HG03095 (cell line): ENCODE measurements around the gene CRNN.

Experiments used
- ATAC-seq: cut with Tn5 transposase; IDR thresholded peaks from one replicate; pipeline ENCODE4 v1.9.1; 2021; ENCODE audit warnings: moderate library complexity; ENCODE audit not compliant: unreplicated experiment

The CRNN gene

GRCh38 chr1:152426731-152427130 lies 12.7 kb upstream of the CRNN start:
- no peak for ATAC-seq

- no peak for ATAC-seq
Observed at GRCh38 chr1:152419917-152420316, 5.9 kb upstream of the CRNN start.

- ATAC-seq: no peak
Observed at GRCh38 chr1:152415454-152416227, 1.6 kb upstream of the CRNN start.

- ATAC-seq: no peak
Observed at GRCh38 chr1:152412756-152413155, 1.3 kb downstream of the CRNN start.

- no peak for ATAC-seq
Observed at GRCh38 chr1:152411134-152411533, 2.9 kb downstream of the CRNN start.

GRCh38 chr1:152410599-152410998 lies 3.5 kb downstream of the CRNN start:
- ATAC-seq: no peak

- ATAC-seq: no peak
Observed at GRCh38 chr1:152410028-152410427, 4.0 kb downstream of the CRNN start.

GRCh38 chr1:152408664-152409063 lies 5.4 kb downstream of the CRNN start:
- ATAC-seq: no peak

GRCh38 chr1:152398812-152399698 lies 15.0 kb downstream of the CRNN start:
- ATAC-seq: no peak

- ATAC-seq: no peak
Observed at GRCh38 chr1:152397474-152397873, 16.6 kb downstream of the CRNN start.

GRCh38 chr1:152394151-152394550 lies 19.9 kb downstream of the CRNN start:
- no peak for ATAC-seq

- no peak for ATAC-seq
Observed at GRCh38 chr1:152392909-152393308, 21.2 kb downstream of the CRNN start.

GRCh38 chr1:152388889-152389288 lies 25.2 kb downstream of the CRNN start:
- ATAC-seq: no peak

- ATAC-seq: no peak
Observed at GRCh38 chr1:152386940-152387339, 27.1 kb downstream of the CRNN start.

GRCh38 chr1:152380932-152381331 lies 33.1 kb downstream of the CRNN start:
- ATAC-seq: no peak

- no peak for ATAC-seq
Observed at GRCh38 chr1:152374451-152374850, 39.6 kb downstream of the CRNN start.

- no peak for ATAC-seq
Observed at GRCh38 chr1:152372672-152373071, 41.4 kb downstream of the CRNN start.

- ATAC-seq: no peak
Observed at GRCh38 chr1:152367436-152367835, 46.6 kb downstream of the CRNN start.

GRCh38 chr1:152359906-152360305 lies 54.2 kb downstream of the CRNN start, which contains the start of gene FLG2:
Gene FLG2, minus strand, starts transcription at chr1:152360006. Its CDS starts 1,122 bp downstream, at chr1:152358884.
- ATAC-seq: no peak
